ENCODE data around the gene SIRT7. TPM values are rescaled to one million over a fixed set of nuclear protein-coding genes. Genes with fewer than 3 reads are reported as not detected.

The SIRT7 gene
- total RNA-seq, 1 donor from 2014 or later = 33.2 TPM

- DNase-seq (ENCODE audit: extremely low read depth, low read depth, low spot score) = no peak
Measured at GRCh38 chr17:81933178-81933699, 15.3 kb upstream of the SIRT7 start.

DNA sequence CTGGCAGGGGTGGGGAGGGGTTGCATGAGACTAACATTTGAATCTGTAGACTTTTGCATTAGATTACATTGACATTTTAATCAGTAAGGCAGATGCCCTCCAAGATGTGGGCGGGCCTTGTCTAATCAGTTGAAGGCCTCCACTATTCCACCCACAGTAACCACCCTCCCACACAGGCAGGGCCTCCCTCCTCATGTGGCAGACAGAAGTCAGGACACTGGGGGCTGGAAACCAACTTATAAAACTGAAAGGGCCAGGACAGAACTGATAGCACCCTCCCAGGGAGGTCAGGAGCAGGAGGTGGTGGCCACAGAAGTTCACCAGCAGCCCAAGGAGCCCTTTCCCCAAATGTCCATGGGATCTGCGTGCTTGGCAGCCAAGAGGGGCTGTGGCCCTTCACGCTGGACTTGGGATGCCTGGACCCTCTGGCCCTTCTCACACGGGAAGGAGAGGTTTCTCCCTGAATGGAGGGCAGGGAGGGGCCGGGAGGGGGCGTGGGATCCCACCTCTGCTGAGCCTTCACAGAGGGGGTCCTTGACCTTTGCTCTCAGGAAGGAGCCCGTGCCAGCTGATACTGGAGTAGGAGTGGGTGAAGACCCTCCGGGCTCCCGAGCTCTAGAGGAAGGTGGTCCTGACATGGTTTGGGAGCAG, 14.5 kb upstream of the SIRT7 start:
- no peak for DNase-seq (ENCODE audit: extremely low read depth, low read depth, low spot score)

- DNase-seq (ENCODE audit: extremely low read depth, low read depth, low spot score) = no peak
Measured at GRCh38 chr17:81931557-81932332, 13.8 kb upstream of the SIRT7 start.

GRCh38 chr17:81931189-81931556, 13.2 kb upstream of the SIRT7 start:
- no peak for DNase-seq (ENCODE audit: extremely low read depth, low read depth, low spot score)

DNA sequence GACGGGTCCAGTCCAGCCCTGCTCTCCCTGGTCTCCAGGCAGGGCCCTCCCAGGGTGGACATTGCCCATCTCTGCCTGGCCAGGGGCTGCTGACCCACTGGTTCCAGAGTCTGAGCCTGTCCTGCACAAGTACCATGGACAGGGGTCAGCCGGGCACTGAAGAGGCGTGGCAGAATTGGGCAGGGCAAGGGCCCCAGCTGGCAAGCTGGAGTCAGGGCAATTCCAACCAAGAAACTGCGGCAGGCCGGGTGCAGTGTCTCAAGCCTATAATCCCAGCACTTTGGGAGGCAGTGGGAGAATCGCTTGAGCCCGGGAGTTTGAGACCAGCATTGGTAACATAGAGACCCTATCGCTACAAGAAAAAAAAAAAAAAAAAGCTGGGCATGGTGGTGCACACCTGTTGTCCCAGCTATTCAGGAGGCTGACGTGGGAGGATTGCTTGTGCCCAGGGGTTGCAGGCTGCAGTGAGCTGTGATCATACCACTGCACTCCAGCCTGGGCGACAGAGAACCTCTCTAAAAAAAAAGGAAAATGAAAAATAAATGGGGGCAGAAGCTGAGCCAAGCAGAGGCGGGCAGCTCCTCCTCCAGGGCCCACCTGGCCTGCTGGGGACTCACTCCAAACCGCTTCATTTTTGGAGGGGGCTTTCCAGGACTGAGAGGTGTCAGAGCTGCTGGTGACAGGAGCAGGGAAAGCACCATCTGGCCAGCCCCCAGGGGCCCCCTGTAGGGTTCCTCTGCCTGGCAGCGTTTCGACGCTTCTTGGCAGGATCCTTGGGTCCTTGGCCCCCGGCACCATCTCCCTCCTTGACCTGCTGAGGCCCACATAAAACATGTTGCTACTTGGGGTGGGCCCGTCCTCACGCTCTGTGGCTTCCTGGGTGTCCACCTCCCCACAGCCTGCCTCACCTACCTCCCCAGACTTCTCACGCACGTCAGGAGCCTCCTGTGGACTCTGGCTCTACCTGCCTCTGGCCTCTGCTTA, 12.5 kb upstream of the SIRT7 start:
- DNase-seq (ENCODE audit: extremely low read depth, low read depth, low spot score) = no peak

GRCh38 chr17:81929253-81930141, 11.5 kb upstream of the SIRT7 start:
- no peak for DNase-seq (ENCODE audit: extremely low read depth, low read depth, low spot score)

- no peak for DNase-seq (ENCODE audit: extremely low read depth, low read depth, low spot score)
Measured at GRCh38 chr17:81928544-81929252, 10.7 kb upstream of the SIRT7 start.

GRCh38 chr17:81927653-81928543, 9.9 kb upstream of the SIRT7 start, which contains the start of gene MAFG:
MAFG (minus strand) TSS chr17:81927735; CDS start chr17:81923185, 4,550 bp downstream.
- DNase-seq (ENCODE audit: extremely low read depth, low read depth, low spot score) = peak; percentile 33

DNA sequence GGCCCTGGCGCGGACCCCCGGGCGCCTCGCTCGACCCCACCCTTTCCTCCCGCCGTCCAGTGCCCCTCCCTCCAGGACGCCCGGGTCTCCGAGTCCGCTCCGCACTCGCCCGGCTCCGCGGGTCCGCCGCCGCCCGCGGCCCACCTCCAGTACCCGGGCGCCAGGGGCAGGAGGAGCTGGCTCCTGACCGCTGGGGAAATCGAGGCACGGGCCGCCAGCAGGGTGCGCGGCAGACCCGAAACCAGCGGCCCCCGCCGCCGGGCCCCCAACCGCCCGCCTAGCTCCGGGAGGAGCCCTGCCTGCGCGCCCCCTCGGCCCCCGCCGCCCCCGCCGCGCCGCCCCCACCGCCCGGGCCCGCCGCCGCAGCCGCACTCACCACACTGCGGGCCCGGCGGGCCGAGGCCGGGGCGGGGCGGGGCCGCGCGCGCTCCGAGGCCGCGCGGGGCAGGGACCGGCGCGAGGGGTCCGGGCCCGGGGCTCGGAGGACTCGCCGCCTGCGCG, 9.2 kb upstream of the SIRT7 start:
- DNase-seq (ENCODE audit: extremely low read depth, low read depth, low spot score) = no peak

GRCh38 chr17:81926451-81927151, 8.6 kb upstream of the SIRT7 start:
- DNase-seq (ENCODE audit: extremely low read depth, low read depth, low spot score) = peak; percentile 42

DNA sequence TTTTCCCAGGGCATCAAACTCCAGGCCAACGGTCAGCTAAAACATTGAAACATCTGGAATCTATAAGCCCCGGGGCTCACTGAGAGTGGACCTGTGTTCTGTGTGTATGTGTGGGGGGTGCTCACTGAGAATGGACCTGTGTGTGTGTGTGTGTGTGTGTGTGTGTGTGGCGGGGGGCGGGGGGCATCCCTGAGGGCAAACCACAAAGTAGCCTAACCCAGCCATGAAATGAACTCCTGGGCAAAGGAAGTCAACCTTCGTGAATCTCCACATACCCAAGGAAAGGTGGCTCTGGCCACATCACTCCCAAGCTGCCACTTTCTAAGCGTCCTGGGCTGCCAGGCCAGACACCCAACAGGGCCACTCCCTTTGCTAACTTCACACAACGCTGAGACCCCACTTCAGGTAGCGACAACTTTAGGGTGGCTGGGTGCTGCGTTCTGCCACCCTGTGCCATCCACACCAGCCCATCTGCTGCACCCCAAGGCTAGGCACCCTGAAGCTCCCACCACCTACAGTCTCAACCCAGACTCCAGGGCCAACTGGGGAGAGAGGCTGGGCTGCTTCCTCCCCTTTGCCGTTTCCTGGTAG, 8.0 kb upstream of the SIRT7 start:
- DNase-seq (ENCODE audit: extremely low read depth, low read depth, low spot score) = no peak

DNA sequence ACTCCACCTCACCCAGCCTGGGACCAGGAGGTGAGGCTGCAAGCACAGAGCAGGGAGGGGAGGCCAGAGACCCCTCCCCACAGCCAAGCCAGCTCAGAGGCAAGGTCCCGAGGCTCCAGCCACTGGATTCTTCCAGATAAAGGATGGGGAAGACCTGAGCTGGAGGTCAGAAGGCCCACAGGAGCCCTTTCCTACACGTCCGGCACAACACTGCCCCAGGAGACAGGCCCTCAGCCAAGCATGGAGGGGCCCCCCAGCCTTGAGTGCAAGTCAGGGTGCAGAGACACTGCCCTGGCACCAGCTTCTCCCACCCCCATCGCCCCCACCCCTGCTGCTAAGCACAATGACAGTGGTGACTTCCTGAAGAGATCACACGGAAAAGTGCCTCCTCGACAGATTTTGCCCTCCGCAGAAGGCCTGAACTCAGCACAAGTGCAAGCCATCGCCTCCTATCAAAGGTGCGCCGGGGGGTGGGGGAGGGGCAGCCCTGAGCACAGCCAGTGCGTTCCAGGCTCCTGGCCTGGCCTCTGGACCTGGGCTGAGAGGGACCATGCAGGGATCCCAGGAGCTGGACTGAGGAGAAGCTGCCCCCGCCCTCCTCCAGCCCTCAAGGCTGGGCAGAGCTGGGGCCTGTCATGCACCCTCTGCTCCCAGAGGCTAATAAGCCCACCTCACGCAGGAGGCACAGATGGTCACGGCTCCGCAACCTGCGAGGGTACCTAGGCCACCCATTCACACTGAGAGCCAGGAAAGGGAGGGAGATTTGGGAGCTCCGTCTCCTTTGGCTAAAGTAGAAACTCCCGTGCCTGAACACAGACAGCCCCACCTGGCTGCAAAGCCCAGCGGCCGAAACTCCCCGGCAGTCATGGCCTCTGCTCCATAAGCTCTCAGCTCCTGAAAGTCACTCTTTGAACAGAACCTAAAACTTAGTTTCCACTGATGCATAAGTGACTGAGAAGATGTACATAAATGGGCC, 6.9 kb upstream of the SIRT7 start:
- no peak for DNase-seq (ENCODE audit: extremely low read depth, low read depth, low spot score)

DNA sequence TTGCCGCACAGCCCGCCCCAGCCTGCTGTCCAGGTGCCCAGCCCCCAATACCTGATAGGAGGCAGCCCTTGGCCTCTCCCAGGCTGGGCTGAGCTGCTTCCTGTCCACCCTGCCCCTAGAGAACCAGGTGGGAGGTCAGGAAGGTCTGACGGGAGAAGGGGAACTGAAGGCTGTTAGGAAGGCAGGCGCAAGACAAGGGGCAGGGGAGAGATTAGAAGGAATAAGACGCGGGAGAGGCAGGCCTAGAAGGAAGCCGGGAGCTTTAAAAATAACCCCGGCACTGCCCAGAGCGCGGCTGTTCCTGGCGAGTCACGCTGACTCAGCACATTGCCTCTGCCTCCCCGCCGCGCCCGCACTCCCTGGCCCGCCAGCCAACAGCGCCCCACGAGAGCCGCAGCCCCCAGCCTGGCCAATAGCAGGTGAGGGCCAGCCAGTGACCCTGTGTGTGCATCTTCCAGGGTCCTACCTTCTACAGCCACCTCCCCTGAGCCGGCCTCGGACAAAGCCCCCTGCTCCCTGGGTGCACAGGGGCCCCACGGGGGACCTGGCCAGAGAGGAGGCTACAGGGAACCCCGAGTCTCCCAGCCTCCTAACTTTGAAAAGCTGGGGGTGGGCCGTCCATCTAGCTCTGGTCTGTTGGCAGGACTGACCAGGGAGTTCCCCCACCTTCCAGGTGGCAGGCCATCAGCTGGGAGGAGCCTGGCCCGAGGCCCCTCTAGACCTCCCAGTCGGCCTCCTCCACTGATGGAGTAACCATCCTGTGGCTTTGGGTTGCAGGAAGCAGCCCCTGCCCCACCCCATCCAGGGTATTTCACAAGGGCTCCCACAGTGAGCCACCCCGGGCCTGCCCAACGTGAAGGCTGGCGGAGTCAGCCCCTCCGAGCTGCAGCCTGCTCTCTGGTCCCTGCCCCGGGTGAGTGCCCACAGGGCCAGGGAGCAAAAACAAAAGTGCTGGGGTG, 5.6 kb upstream of the SIRT7 start:
- no peak for DNase-seq (ENCODE audit: extremely low read depth, low read depth, low spot score)

DNA sequence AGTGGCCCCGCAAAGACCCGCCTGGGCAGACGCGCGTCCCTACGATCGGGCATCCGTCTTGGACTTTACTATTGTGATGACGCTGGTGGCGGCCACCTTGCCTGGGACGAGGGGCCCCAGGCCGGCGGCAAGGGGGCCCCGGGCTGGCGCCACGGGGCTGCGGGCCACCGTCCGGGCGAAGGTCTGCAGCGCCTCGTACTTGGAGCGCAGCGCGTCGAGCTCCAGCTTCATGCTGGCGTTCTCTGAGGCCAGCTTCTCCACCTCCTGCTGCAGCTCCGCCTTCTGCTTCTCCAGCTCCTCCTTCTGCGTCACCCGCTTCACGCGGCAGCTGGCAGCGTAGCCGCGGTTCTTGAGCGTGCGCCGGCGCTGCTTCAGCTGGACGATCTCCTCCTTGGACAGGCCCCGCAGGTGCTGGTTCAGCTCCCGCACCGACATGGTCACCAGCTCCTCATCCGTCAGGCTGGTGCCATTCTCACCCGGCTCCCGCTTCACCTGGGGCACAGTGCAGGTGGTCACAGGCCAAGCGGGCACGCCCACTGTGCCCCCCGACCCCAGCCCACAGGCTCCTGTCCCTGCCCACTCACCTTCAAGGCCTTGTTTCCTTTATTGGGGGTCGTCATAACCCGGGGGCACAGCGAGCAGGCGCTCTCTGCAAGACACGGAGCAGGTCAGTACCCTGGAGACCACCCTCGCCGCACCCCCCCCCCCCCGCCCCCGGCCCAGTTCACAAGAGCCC, 4.8 kb upstream of the SIRT7 start:
- no peak for DNase-seq (ENCODE audit: extremely low read depth, low read depth, low spot score)
